HepG2 (cell line): ENCODE measurements around the gene LGALS1. TPM values are rescaled to one million over a fixed set of nuclear protein-coding genes. Genes with fewer than 3 reads are reported as not detected.
A peak's percentile ranks its signal among the peaks of the same experiment; 100 is the strongest.

Experiments
- ERF ChIP-seq: IDR thresholded peaks from 2 replicates; pipeline ENCODE4 v1.6.1; 2018; ENCODE audit warnings: missing biosample characterization, missing genetic modification reagents
- HMGXB3 ChIP-seq: sonication (generic); formaldehyde crosslinking; IDR thresholded peaks from 2 replicates; pipeline ENCODE4 v1.4.0; 2020; ENCODE audit warnings: missing genetic modification reagents, borderline replicate concordance
- HNF1B ChIP-seq: sonication (generic); formaldehyde crosslinking; IDR thresholded peaks from 2 replicates; pipeline ENCODE4 v1.5.1; 2020; ENCODE audit warnings: mild to moderate bottlenecking, moderate library complexity, missing genetic modification reagents
- KDM5B ChIP-seq: sonication (generic); formaldehyde crosslinking; IDR thresholded peaks from 2 replicates; pipeline ENCODE4 v1.4.0; 2020; ENCODE audit warnings: missing genetic modification reagents, mild to moderate bottlenecking, borderline replicate concordance
- MAFG ChIP-seq: sonication (generic); formaldehyde crosslinking; IDR thresholded peaks from 2 replicates; pipeline ENCODE4 v1.5.1; 2020; ENCODE audit warnings: mild to moderate bottlenecking, missing genetic modification reagents
- PAWR ChIP-seq: sonication (generic); formaldehyde crosslinking; IDR thresholded peaks from 2 replicates; pipeline ENCODE4 v1.4.0; 2020; ENCODE audit warnings: missing genetic modification reagents, mild to moderate bottlenecking, borderline replicate concordance
- SMARCC2 ChIP-seq: fragments of 450-650 bp; IDR thresholded peaks from 2 replicates; pipeline ENCODE4 v1.6.1; 2017; ENCODE audit warnings: antibody characterized with exemption, mild to moderate bottlenecking
- SNAPC2 ChIP-seq: sonication (generic); formaldehyde crosslinking; IDR thresholded peaks from 2 replicates; pipeline ENCODE4 v1.8.1; 2022; ENCODE audit warnings: mild to moderate bottlenecking, missing genetic modification reagents
- TP53 ChIP-seq: sonication (generic); formaldehyde crosslinking; conservative IDR thresholded peaks from 2 replicates; pipeline ENCODE4 v1.4.0; 2020; ENCODE audit warnings: missing genetic modification reagents
- ZGPAT ChIP-seq: IDR thresholded peaks from 2 replicates; pipeline ENCODE4 v1.6.1; 2016; ENCODE audit warnings: mild to moderate bottlenecking
- ZIK1 ChIP-seq: sonication (generic); formaldehyde crosslinking; IDR thresholded peaks from 2 replicates; pipeline ENCODE4 v1.5.0; 2020; ENCODE audit warnings: mild to moderate bottlenecking, low read depth, missing genetic modification reagents, borderline replicate concordance
- ZNF224 ChIP-seq: sonication (generic); formaldehyde crosslinking; IDR thresholded peaks from 2 replicates; pipeline ENCODE4 v1.5.0; 2020; ENCODE audit warnings: mild to moderate bottlenecking, missing genetic modification reagents
- ZNF687 ChIP-seq: sonication (generic); formaldehyde crosslinking; IDR thresholded peaks from 2 replicates; pipeline ENCODE4 v1.5.1; 2020; ENCODE audit warnings: mild to moderate bottlenecking, missing genetic modification reagents, moderate library complexity
- ZNF883 ChIP-seq: sonication (generic); formaldehyde crosslinking; IDR thresholded peaks from 2 replicates; pipeline ENCODE4 v1.5.1; 2020; ENCODE audit warnings: mild to moderate bottlenecking, missing genetic modification reagents; ENCODE audit errors: not compliant biosample characterization
- polyA plus RNA-seq, 8 experiments: library from polyadenylated mRNA; depleted of rRNA in 3 of 8; stranded (reverse) in 7 of 8; unstranded in 1 of 8; fragments of >200 nt; fragmentation: Illumina TruSeq in 4 of 8; extraction: Trizol in 4 of 8; gene quantifications; 2 replicates each; pipeline versions ENCODE4 v1.2.1 to v1.2.3, GENCODE V29; 2011 to 2016; ENCODE audit warnings: low read depth in 4 of 8, missing spikeins in 1 of 8, mixed read lengths in 1 of 8; ENCODE audit not compliant: insufficient read depth in 1 of 8
- total RNA-seq, 5 experiments: library from RNA; depleted of rRNA; stranded (reverse); fragments of >200 nt; fragmentation: Illumina TruSeq; extraction: Trizol; gene quantifications; 2 replicates each; pipeline ENCODE4 v1.2.3, GENCODE V29; 2016; ENCODE audit warnings: low read depth in 1 of 5
- TF ChIP-seq, protein P1 (sequence below): sonication (generic); formaldehyde crosslinking; IDR thresholded peaks from 2 replicates; pipeline ENCODE4 v1.4.0; 2020; ENCODE audit warnings: missing genetic modification reagents, borderline replicate concordance

The LGALS1 gene
- total and polyA plus RNA-seq, 2 of the 13 experiments (the other 11 are each of a cell fraction or from before 2014, with no cell fraction given): 103 to 858 TPM

DNA sequence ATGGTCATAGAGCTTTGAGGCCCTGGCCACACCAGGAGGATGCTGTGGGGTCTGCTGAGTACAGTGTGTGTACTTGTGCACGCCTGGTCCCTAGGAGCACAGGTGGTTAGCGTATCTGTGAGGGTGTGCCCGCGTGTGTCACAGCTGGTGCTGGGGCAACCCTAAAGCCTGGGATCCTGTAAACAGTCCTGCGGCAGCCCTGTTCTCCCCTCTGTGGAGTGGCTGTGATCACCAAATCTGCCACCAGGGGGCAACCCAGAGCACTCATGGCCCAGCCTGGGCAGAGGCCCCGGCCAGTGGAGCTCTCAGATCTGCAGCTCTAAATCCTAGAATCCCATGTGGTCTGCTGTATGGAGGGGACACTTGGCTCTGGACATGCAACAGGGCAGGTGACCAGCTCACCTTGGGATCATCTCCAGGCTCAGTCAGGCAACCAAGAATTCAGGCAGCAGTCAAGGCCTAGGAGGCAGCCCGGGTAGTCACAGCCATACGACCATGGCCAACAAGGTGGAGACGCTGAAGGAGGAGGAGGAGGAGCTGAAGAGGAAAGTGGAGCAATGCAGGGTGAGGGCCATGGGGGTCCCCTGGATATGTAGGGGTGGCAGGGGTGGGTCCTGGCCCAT lies 32.1 kb upstream of the LGALS1 start (continued):
- TF ChIP-seq KDM5B (CRISPR knock-in tag) (no peak), MAFG (CRISPR knock-in tag) (no peak), HMGXB3 (0 out of 2 replicates have a peak, but pooled peaks have one; percentile 19), ZIK1 (CRISPR knock-in tag) (0 out of 2 replicates have a peak, but pooled peaks have one; percentile 54), ZNF224 (CRISPR knock-in tag) (0 out of 2 replicates have a peak, but pooled peaks have one; percentile 64), ZNF687 (peak; percentile 64), HNF1B (CRISPR knock-in tag) (peak; percentile 70; the same call in 1 of the 2 replicates), TP53 (no peak), ZGPAT (CRISPR knock-in tag) (0 out of 2 replicates have a peak, but pooled peaks have one; percentile 19), PAWR (CRISPR knock-in tag) (no peak), SMARCC2 (no peak), ERF (CRISPR knock-in tag) (0 out of 2 replicates have a peak, but pooled peaks have one; percentile 39), ZNF883 (no peak), SNAPC2 (CRISPR knock-in tag) (no peak)
- TF ChIP-seq, protein P1, sequence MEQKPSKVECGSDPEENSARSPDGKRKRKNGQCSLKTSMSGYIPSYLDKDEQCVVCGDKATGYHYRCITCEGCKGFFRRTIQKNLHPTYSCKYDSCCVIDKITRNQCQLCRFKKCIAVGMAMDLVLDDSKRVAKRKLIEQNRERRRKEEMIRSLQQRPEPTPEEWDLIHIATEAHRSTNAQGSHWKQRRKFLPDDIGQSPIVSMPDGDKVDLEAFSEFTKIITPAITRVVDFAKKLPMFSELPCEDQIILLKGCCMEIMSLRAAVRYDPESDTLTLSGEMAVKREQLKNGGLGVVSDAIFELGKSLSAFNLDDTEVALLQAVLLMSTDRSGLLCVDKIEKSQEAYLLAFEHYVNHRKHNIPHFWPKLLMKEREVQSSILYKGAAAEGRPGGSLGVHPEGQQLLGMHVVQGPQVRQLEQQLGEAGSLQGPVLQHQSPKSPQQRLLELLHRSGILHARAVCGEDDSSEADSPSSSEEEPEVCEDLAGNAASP: 0 out of 2 replicates have a peak, but pooled peaks have one; percentile 51
